Pancreas (tissue), 10 donors: ENCODE measurements around the gene ACSS1. TPM values are rescaled to one million over a fixed set of nuclear protein-coding genes. Genes with fewer than 3 reads are reported as not detected.

Experiments used
- ATAC-seq, 4 donors: fragments of 200-7000 bp; cut with Tn5 transposase; one replicate each; pipeline versions ENCODE4 v1.8.0 to v1.9.1; 2020; ENCODE audit warnings: mild to moderate bottlenecking in 4 of 4, moderate library complexity in 4 of 4
- DNase-seq, 6 donors: peaks; one replicate each; pipeline ENCODE4 v3.0.0-alpha.2; 2020
- FAIRE-seq: peaks from 2 replicates; lab custom pipeline; 2012; peaks lifted over from hg19 to GRCh38; lab: Jason Lieb, UNC
- H3K27ac ChIP-seq, 4 donors: fragments of 200-600 bp; sonication (generic); 1 replicate in 3 of 4; 2 replicates in 1 of 4; pipeline versions ENCODE4 v1.5.0 to v1.8.0; 2020
- H3K27me3 ChIP-seq, 4 donors: fragments of 200-600 bp; one replicate each; pipeline ENCODE4 v1.8.0; 2021
- H3K36me3 ChIP-seq, 3 donors: fragments of 200-600 bp; sonication (generic) in 1 of 3; one replicate each; pipeline versions ENCODE4 v1.5.0 to v1.8.0; 2020 to 2021
- H3K4me1 ChIP-seq, 3 donors: fragments of 200-600 bp; one replicate each; pipeline ENCODE4 v1.8.0; 2021
- H3K4me3 ChIP-seq, 4 donors: fragments of 200-600 bp; sonication (generic) in 2 of 4; one replicate each; pipeline versions ENCODE4 v1.5.0 to v1.8.0; 2020 to 2021
- H3K9me3 ChIP-seq, 4 donors: fragments of 200-600 bp; one replicate each; pipeline ENCODE4 v1.8.0; 2021
- WGBS, 2 donors: extraction: QIAGEN DNeasy Blood & Tissue Kit; methylation state at CpG; one replicate each; pipeline ENCODE4 v1.1.7; 2013; 5-methylcytosine and 5-hydroxymethylcytosine counted together
- intact Hi-C, 3 donors: fragments of 100-400 bp; cut with DNase I; formaldehyde crosslinking; loops; one replicate each; pipeline versions ENCODE4 v1.11.1 to v1.14.2; 2022
- polyA plus RNA-seq, 2 donors: library from polyadenylated mRNA; stranded (reverse); fragments of 200-250 nt; gene quantifications; one replicate each; pipeline ENCODE4 v1.2.3, GENCODE V29; 2013
- total RNA-seq, 6 donors: library from RNA; stranded (reverse); fragmentation: NEBNext Ultra II Directional in 4 of 6; extraction: Animal tissue kit (Norgen Biotek cat#: 25700) in 4 of 6; gene quantifications; one replicate each; pipeline versions ENCODE4 v1.2.1 to v1.2.4, GENCODE V29; 2021 to 2023
- TF ChIP-seq, protein P1 (sequence below), 4 donors: fragments of 200-600 bp; sonication (generic) in 3 of 4; IDR thresholded peaks; one replicate each; pipeline versions ENCODE4 v1.5.0 to v1.8.0; 2021; ENCODE audit warnings: antibody characterized with exemption in 4 of 4
- donor health status: healthy with polysubstance abuse.
- donor health status: DM: no; HTN: no; CAD: no; lungs with moderate emphysema.
- donor health status: DM: no; HTN: no; CAD: no.
- donor health status: control.
- donor health status: control.
- donor health status: Bipolar disorder and iron deficiency.
- donor health status: DM: yes; HTN: yes; CAD: no.
- donor health status: DM: no; HTN: no; CAD: no.
- donor health status: DM: no; HTN: no; CAD: no.
- donor health status: DM: yes; HTN: yes; CAD: no.

Gene ACSS1
- total and polyA plus RNA-seq, 8 donors, result 30.4 to 47.2 (median 36.0) TPM

DNA sequence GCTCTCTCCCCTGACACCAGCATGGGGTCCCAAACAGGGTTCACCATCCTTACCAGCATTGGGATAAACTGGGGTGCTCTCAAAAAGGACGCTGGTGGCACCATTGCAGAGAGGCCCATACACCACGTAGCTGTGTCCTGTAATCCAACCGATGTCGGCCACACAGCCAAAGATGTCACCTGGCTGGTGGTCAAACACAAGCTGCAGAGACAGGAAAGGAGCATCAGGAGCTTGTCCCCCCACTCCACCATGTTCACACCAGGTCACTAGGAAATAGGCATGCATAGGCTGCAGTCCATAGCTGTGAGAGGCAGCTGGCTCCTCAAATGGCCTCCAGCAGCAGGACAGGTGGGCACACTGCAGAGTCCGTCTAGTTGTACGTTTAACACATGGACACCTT is 36.6 kb downstream of the ACSS1 start:
- Histone ChIP-seq H3K4me1 (peaks cover 60 to 74% (median 64%) of the 10 kb centered on the region in 3 donors), H3K36me3 (peaks cover 0 to 5% (median 0%) of the 10 kb centered on the region in 3 donors), H3K27ac (peak overlapping the region in 1 of 4 donors; percentile 31), H3K9me3 (no peaks in the 10 kb centered on the region), H3K27me3 (no peaks in the 10 kb centered on the region), H3K4me3 (no peak overlapping the region)
- ATAC-seq (no peak), FAIRE-seq (no peak), DNase-seq (peak in 2 of 6 donors; percentile 1 to 10)
- intact Hi-C loops, result no loop called here
- WGBS, 2 donors, result 82 to 89% methylated on average over 6 of the region's 6 CpGs
- TF ChIP-seq, protein P1, sequence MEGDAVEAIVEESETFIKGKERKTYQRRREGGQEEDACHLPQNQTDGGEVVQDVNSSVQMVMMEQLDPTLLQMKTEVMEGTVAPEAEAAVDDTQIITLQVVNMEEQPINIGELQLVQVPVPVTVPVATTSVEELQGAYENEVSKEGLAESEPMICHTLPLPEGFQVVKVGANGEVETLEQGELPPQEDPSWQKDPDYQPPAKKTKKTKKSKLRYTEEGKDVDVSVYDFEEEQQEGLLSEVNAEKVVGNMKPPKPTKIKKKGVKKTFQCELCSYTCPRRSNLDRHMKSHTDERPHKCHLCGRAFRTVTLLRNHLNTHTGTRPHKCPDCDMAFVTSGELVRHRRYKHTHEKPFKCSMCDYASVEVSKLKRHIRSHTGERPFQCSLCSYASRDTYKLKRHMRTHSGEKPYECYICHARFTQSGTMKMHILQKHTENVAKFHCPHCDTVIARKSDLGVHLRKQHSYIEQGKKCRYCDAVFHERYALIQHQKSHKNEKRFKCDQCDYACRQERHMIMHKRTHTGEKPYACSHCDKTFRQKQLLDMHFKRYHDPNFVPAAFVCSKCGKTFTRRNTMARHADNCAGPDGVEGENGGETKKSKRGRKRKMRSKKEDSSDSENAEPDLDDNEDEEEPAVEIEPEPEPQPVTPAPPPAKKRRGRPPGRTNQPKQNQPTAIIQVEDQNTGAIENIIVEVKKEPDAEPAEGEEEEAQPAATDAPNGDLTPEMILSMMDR (IDR thresholded peaks at IDR 0.05), result no peak

DNA sequence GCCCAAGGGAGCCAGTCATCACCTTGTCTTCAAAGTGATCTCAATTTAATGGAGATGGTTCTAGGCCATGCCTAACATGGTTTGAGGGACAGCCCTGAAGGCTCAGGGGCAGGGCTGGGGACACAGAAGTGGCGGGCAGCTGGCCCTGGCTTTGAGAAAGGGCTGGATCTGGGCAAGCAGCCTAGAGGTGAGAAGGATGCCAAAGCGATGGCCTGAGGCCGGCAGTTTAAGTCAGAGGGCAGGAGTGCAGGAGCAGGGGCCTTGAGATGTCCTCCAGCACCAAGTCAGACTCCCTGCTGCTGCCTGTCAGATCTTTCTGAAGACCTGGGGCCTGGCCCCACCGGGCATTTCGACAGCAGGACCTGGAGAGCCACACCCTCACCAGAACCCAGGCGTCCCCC is 37.0 kb downstream of the ACSS1 start:
- peak in 3 of 4 donors; percentile 22 to 33 (median 30) for ATAC-seq
- WGBS, 2 donors, result 35 to 36% methylated on average over 6 of the region's 6 CpGs
- Histone ChIP-seq H3K9me3 (no peaks in the 10 kb centered on the region), H3K4me1 (peaks cover 59 to 73% (median 68%) of the 10 kb centered on the region in 3 donors), H3K27ac (peak overlapping the region; percentile 24 to 87 (median 40)), H3K4me3 (no peak overlapping the region), H3K36me3 (peaks cover 0 to 5% (median 0%) of the 10 kb centered on the region in 3 donors), H3K27me3 (no peaks in the 10 kb centered on the region)
- peak in 4 of 6 donors; percentile 55 to 69 (median 64) for DNase-seq
- intact Hi-C loops, result no loop called here
- TF ChIP-seq, protein P1 (IDR thresholded peaks at IDR 0.05), result no peak
- no peak for FAIRE-seq

- Histone ChIP-seq H3K4me1 (peaks cover 54 to 71% (median 67%) of the 10 kb centered on the region in 3 donors), H3K9me3 (no peaks in the 10 kb centered on the region), H3K4me3 (no peak overlapping the region), H3K27ac (peak overlapping the region; percentile 24 to 87 (median 40)), H3K36me3 (peaks cover 0 to 5% (median 0%) of the 10 kb centered on the region in 3 donors), H3K27me3 (no peaks in the 10 kb centered on the region)
- no peak for FAIRE-seq
- WGBS, 2 donors, result 85 to 87% methylated on average over 5 of the region's 5 CpGs
- intact Hi-C loops, result no loop called here
- TF ChIP-seq, protein P1 (IDR thresholded peaks at IDR 0.05), result no peak
- no peak for ATAC-seq
- peak in 2 of 6 donors; percentile 3 to 11 for DNase-seq
These were observed 37.6 kb downstream of the ACSS1 start for GRCh38 chr20:25020345-25020744.

DNA sequence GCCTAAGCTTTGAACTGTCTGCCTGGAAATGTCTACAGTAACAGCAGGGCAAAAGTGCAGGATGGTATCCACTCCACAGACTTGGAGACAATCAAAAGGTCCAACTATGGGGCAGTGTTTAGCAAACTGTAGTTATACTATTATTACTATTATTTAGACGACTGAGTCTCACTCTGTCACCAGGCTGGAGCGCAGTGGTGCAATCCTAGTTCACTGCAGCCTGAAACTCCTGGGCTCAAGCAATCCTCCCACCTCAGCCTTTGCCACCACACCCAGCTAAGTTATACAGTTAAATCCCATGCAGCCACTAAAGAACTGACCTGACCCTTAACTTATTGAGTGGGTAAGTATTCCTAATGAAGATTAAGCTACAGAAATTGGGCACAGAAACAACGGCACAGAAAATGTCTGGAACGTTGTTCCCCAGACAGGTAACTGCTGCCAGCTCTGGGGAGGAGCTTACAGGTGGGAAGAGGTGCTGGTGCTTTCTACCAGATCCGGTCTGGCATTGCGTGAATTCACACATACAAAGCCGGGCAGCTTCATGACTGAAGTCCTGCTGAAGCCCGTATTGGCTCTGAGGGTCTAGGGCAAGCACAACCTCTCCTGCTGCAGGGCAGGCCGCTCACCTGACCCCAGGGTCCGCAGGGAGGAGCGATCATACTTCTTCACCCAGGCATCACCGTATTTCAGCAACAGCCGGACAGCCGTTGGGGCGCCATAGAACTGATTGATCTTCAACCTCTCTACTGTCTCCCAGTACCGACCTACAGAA is 38.4 kb downstream of the ACSS1 start:
- TF ChIP-seq, protein P1 (IDR thresholded peaks at IDR 0.05), result no peak
- Histone ChIP-seq H3K4me1 (peaks cover 54 to 71% (median 62%) of the 10 kb centered on the region in 3 donors), H3K4me3 (no peak overlapping the region), H3K27me3 (no peaks in the 10 kb centered on the region), H3K27ac (peak overlapping the region; percentile 31 to 87 (median 68)), H3K36me3 (peaks cover 0 to 7% (median 4%) of the 10 kb centered on the region in 3 donors), H3K9me3 (no peaks in the 10 kb centered on the region)
- ATAC-seq, result peak in 3 of 4 donors; percentile 6 to 32 (median 22)
- intact Hi-C loops, result no loop called here
- no peak for FAIRE-seq
- peak in 5 of 6 donors; percentile 36 to 69 (median 54) for DNase-seq
- 45 to 48% methylated on average over 16 of the region's 16 CpGs for WGBS, 2 donors
